Posterior cingulate gyrus (tissue), 11 donors: ENCODE results near the gene SEPTIN8.

Experiments used
- DNase-seq, 10 donors: peaks; one replicate each; pipeline versions ENCODE4 v3.0.0 to v3.0.0-alpha.2; 2020 to 2021; ENCODE audit warnings: mixed read lengths in 3 of 10
- intact Hi-C: fragments of 100-400 bp; cut with DNase I; formaldehyde crosslinking; loops from one replicate; pipeline ENCODE4 v1.15.1; 2023

The SEPTIN8 gene

GRCh38 chr5:132771503-132771998 is 5.5 kb downstream of the SEPTIN8 start:
- peak in 1 of 10 donors; percentile 64 for DNase-seq
- intact Hi-C loops: no loop called here

GRCh38 chr5:132770476-132771159 is 6.4 kb downstream of the SEPTIN8 start:
- intact Hi-C loops: no loop called here
- peak in 2 of 10 donors; percentile 51 to 86 for DNase-seq

- intact Hi-C loops: no loop called here
Measured at GRCh38 chr5:132768485-132768868, 8.6 kb downstream of the SEPTIN8 start.

GRCh38 chr5:132767150-132767549 is 9.9 kb downstream of the SEPTIN8 start:
- peak in 2 of 10 donors; percentile 81 to 86 for DNase-seq
- intact Hi-C loops: no loop called here

More at GRCh38 chr5:132768485-132768868, 8.6 kb downstream of the SEPTIN8 start:
- DNase-seq: peak in 2 of 10 donors; percentile 28 to 74

GRCh38 chr5:132766806-132767055 is 10.3 kb downstream of the SEPTIN8 start:
- peak in 1 of 10 donors; percentile 52 for DNase-seq
- intact Hi-C loops: no loop called here

- peak in 2 of 10 donors; percentile 24 to 69 for DNase-seq
Measured at GRCh38 chr5:132766020-132766805, 10.8 kb downstream of the SEPTIN8 start.

GRCh38 chr5:132765311-132766019 is 11.6 kb downstream of the SEPTIN8 start:
- intact Hi-C loops: no loop called here
- DNase-seq: peak in 2 of 10 donors; percentile 65 to 82

More at GRCh38 chr5:132766020-132766805, 10.8 kb downstream of the SEPTIN8 start:
- intact Hi-C loops: no loop called here

GRCh38 chr5:132764671-132765238 is 12.3 kb downstream of the SEPTIN8 start:
- peak in 1 of 10 donors; percentile 10 for DNase-seq
- intact Hi-C loops: no loop called here

- peak in 2 of 10 donors; percentile 28 to 30 for DNase-seq
- intact Hi-C loops: no loop called here
Measured at GRCh38 chr5:132764051-132764450, 13.0 kb downstream of the SEPTIN8 start.

- intact Hi-C loops: no loop called here
- peak in 2 of 10 donors; percentile 39 to 46 for DNase-seq
Measured at GRCh38 chr5:132763181-132764036, 13.6 kb downstream of the SEPTIN8 start.

GRCh38 chr5:132762246-132763000 is 14.6 kb downstream of the SEPTIN8 start:
- peak in 1 of 10 donors; percentile 69 for DNase-seq
- intact Hi-C loops: no loop called here

- intact Hi-C loops: no loop called here
- peak in 1 of 10 donors; percentile 72 for DNase-seq
Measured at GRCh38 chr5:132761321-132762240, 15.5 kb downstream of the SEPTIN8 start.

- intact Hi-C loops: no loop called here
- peak in 1 of 10 donors; percentile 56 for DNase-seq
Measured at GRCh38 chr5:132760601-132761317, 16.3 kb downstream of the SEPTIN8 start.

- DNase-seq: peak in 2 of 10 donors; percentile 59
- intact Hi-C loops: no loop called here
Measured at GRCh38 chr5:132760049-132760420, 17.0 kb downstream of the SEPTIN8 start.

GRCh38 chr5:132759114-132760048 is 17.7 kb downstream of the SEPTIN8 start:
- intact Hi-C loops: no loop called here
- DNase-seq: peak in 2 of 10 donors; percentile 54 to 67

- peak in 2 of 10 donors; percentile 50 to 57 for DNase-seq
Measured at GRCh38 chr5:132758451-132758850, 18.6 kb downstream of the SEPTIN8 start.

More at GRCh38 chr5:132758451-132758850, 18.6 kb downstream of the SEPTIN8 start:
- intact Hi-C loops: no loop called here
